K562 (cell line): ENCODE data around the gene TIAM1. TPM values are rescaled to one million over a fixed set of nuclear protein-coding genes. Genes with fewer than 3 reads are reported as not detected.

Experiments used
- ATAC-seq: fragments of 200-7000 bp; cut with Tn5 transposase; 3 replicates; pipeline ENCODE4 v1.9.1; 2020; ENCODE audit warnings: moderate library complexity
- BruUV-seq: library from RNA; stranded (reverse); fragments of 400-500 nt; replicated peaks from 2 replicates; lab custom pipeline; 2021; lab: Mats Ljungman, UMichigan
- CTCF ChIA-PET: fragments of 300-600 bp; formaldehyde crosslinking; extraction: SDS; loops from one replicate; lab custom pipeline; 2021; ENCODE audit warnings: low intra/inter-chr PET ratio; lab: Yijun Ruan, JAX
- POLR2A ChIA-PET: fragments of 300-600, 350-650 bp; sonication (Branson Sonifier 250); formaldehyde crosslinking; extraction: SDS; loops from one replicate; lab custom pipeline; 2021; ENCODE audit warnings: antibody characterized with exemption, inconsistent platforms; lab: Yijun Ruan, JAX
- DNase-seq, 4 experiments: peaks; one replicate each; pipeline versions ENCODE4 v3.0.0 to v3.0.0-alpha.2; 2011 to 2018; ENCODE audit warnings: low spot score in 3 of 4, mixed read lengths in 3 of 4; ENCODE audit errors: extremely low read depth in 1 of 4
- FAIRE-seq: peaks from 2 replicates; lab custom pipeline; 2011; peaks lifted over from hg19 to GRCh38; lab: Jason Lieb, UNC
- H2AFZ ChIP-seq: 2 replicates; pipeline ENCODE4 v1.6.0; 2011; ENCODE audit warnings: low read depth, low read length, control low read depth, inconsistent platforms
- H3K27ac ChIP-seq: fragments of 200-600 bp; 3 replicates; pipeline ENCODE4 v1.8.0; 2011; ENCODE audit warnings: low read depth, mild to moderate bottlenecking, control low read depth, inconsistent platforms, low read length, moderate library complexity, mixed read lengths; ENCODE audit errors: extremely low read depth
- H3K27me3 ChIP-seq, 2 experiments: fragments of 300-600 bp in 1 of 2; 2 replicates in 1 of 2; 3 replicates in 1 of 2; pipeline versions ENCODE4 v1.6.0 to v1.8.0; 2011; ENCODE audit warnings: inconsistent platforms in 2 of 2, low read length in 2 of 2, mild to moderate bottlenecking in 1 of 2, mixed read lengths in 1 of 2, moderate library complexity in 1 of 2; ENCODE audit not compliant: control insufficient read depth in 2 of 2, insufficient read depth in 2 of 2
- H3K36me3 ChIP-seq: fragments of 300-600 bp; 3 replicates; pipeline ENCODE4 v1.8.0; 2011; ENCODE audit warnings: mild to moderate bottlenecking, low read length, inconsistent platforms; ENCODE audit not compliant: control insufficient read depth, insufficient read depth
- H3K4me1 ChIP-seq, 2 experiments: fragments of 200-600 bp in 1 of 2; replicated peaks in 1 of 2; 2 replicates in 1 of 2; 3 replicates in 1 of 2; pipeline versions ENCODE4 v1.5.1 to v1.8.0; 2011; ENCODE audit warnings: inconsistent platforms in 2 of 2, low read length in 2 of 2, mild to moderate bottlenecking in 1 of 2, mixed read lengths in 1 of 2, moderate library complexity in 1 of 2; ENCODE audit not compliant: control insufficient read depth in 2 of 2, insufficient read depth in 2 of 2
- H3K4me2 ChIP-seq: 2 replicates; pipeline ENCODE4 v1.6.1; 2011; ENCODE audit warnings: low read length, control low read depth, inconsistent platforms, mixed read lengths; ENCODE audit not compliant: insufficient read depth
- H3K4me3 ChIP-seq: fragments of 200-600 bp; sonication (generic), shearing (Covaris generic); 2 replicates; pipeline ENCODE4 v1.5.1; 2016; ENCODE audit warnings: control low read depth, inconsistent platforms
- H3K79me2 ChIP-seq: fragments of 200-600 bp; 3 replicates; pipeline ENCODE4 v1.8.0; 2011; ENCODE audit warnings: low read length, inconsistent platforms; ENCODE audit not compliant: control insufficient read depth, insufficient read depth
- H3K9ac ChIP-seq, 2 experiments: 2 replicates each; pipeline versions ENCODE4 v1.6.0 to v1.6.1; 2011; ENCODE audit warnings: low read depth in 2 of 2, low read length in 2 of 2, control low read depth in 1 of 2, inconsistent platforms in 1 of 2, mild to moderate bottlenecking in 1 of 2, mixed read lengths in 1 of 2; ENCODE audit not compliant: insufficient read depth in 1 of 2
- H3K9me1 ChIP-seq: one replicate; pipeline ENCODE4 v1.6.0; 2011; ENCODE audit warnings: inconsistent platforms, mild to moderate bottlenecking, low read length, moderate library complexity; ENCODE audit not compliant: control insufficient read depth, insufficient read depth
- H3K9me3 ChIP-seq: replicated peaks from 2 replicates; pipeline ENCODE4 v1.5.1; 2011; ENCODE audit warnings: low read depth, low read length, inconsistent platforms; ENCODE audit not compliant: control insufficient read depth, insufficient read depth
- H4K20me1 ChIP-seq: replicated peaks from 2 replicates; pipeline ENCODE4 v1.6.1; 2011; ENCODE audit warnings: low read length, inconsistent platforms, mixed read lengths; ENCODE audit not compliant: control insufficient read depth, insufficient read depth
- CBFB ChIP-seq: sonication (generic); formaldehyde crosslinking; IDR thresholded peaks from 2 replicates; pipeline ENCODE4 v1.4.0; 2020; ENCODE audit warnings: mild to moderate bottlenecking, missing genetic modification reagents
- E2F6 ChIP-seq, 2 experiments: IDR thresholded peaks; 2 replicates each; pipeline ENCODE4 v1.6.1; 2011; ENCODE audit warnings: borderline replicate concordance in 1 of 2, control low read depth in 1 of 2, low read depth in 1 of 2, low read length in 1 of 2, mild to moderate bottlenecking in 1 of 2, mixed read lengths in 1 of 2, moderate library complexity in 1 of 2; ENCODE audit not compliant: insufficient read depth in 1 of 2, insufficient read length in 1 of 2, poor library complexity in 1 of 2, severe bottlenecking in 1 of 2; ENCODE audit errors: extremely low read depth in 1 of 2
- HES1 ChIP-seq: fragments of 450-650 bp; IDR thresholded peaks from 2 replicates; pipeline ENCODE4 v1.6.1; 2016; ENCODE audit warnings: low read depth, mild to moderate bottlenecking, moderate library complexity
- HNRNPL ChIP-seq: fragments of 200-400 bp; formaldehyde crosslinking; IDR thresholded peaks from 2 replicates; pipeline ENCODE4 v1.6.1; 2017; ENCODE audit warnings: low read depth, mild to moderate bottlenecking, low read length
- IRF2 ChIP-seq: sonication (generic); formaldehyde crosslinking; IDR thresholded peaks from 2 replicates; pipeline ENCODE4 v1.8.1; 2022; ENCODE audit warnings: mild to moderate bottlenecking, missing genetic modification reagents
- KDM1A ChIP-seq, 2 experiments: fragments of 450-650 bp; IDR thresholded peaks; 2 replicates each; pipeline ENCODE4 v1.6.1; 2016; ENCODE audit warnings: mild to moderate bottlenecking in 2 of 2
- MTA1 ChIP-seq: fragments of 450-650 bp; IDR thresholded peaks from 2 replicates; pipeline ENCODE4 v1.6.1; 2017; ENCODE audit warnings: borderline replicate concordance
- POLR2B ChIP-seq: fragments of 450-650 bp; IDR thresholded peaks from 2 replicates; pipeline ENCODE4 v1.6.1; 2018; ENCODE audit warnings: low read depth; ENCODE audit not compliant: partially characterized antibody
- ZKSCAN8 ChIP-seq: fragments of 200-800 bp; sonication (Bioruptor generic); IDR thresholded peaks from 2 replicates; pipeline ENCODE4 v1.6.1; 2016; ENCODE audit warnings: missing genetic modification characterization, missing compliant biosample characterization
- WGBS: fragments of 100-300 bp; shearing (Covaris generic); methylation state at CpG from one replicate; pipeline ENCODE4 v1.1.6; 2016; ENCODE audit warnings: low coverage, mixed read lengths; ENCODE audit not compliant: insufficient coverage; ENCODE audit errors: missing lambda C conversion rate; 5-methylcytosine and 5-hydroxymethylcytosine counted together
- in situ Hi-C: fragments of 300-500 bp; cut with MboI; formaldehyde crosslinking; loops from 4 replicates; pipeline ENCODE4 v1.15.0; 2018; ENCODE audit warnings: inconsistent platforms, mixed read lengths
- intact Hi-C: fragments of 100-400 bp; cut with micrococcal nuclease; formaldehyde crosslinking; loops from 2 replicates; pipeline ENCODE4 v1.14.2; 2022
- polyA plus RNA-seq, 8 experiments: library from polyadenylated mRNA; depleted of rRNA in 4 of 8; stranded (reverse) in 5 of 8; unstranded in 3 of 8; fragments of >200 nt; fragmentation: Nextera tagmentation in 2 of 8; fragmentation: Illumina TruSeq in 1 of 8; extraction: Ambion mirVana in 2 of 8; extraction: Trizol in 1 of 8; gene quantifications; 2 replicates each; pipeline versions ENCODE4 v1.2.1 to v1.2.3, GENCODE V29; 2011 to 2014; ENCODE audit warnings: inconsistent platforms in 1 of 8, missing spikeins in 1 of 8
- total RNA-seq, 7 experiments: library from RNA; depleted of rRNA in 6 of 7; stranded (reverse); fragments of >200 nt in 6 of 7; fragmentation: Illumina TruSeq in 2 of 7; extraction: Trizol in 2 of 7; gene quantifications; 2 replicates each; pipeline versions ENCODE4 v1.2.1 to v1.2.3, GENCODE V29; 2011 to 2021; ENCODE audit warnings: low replicate concordance in 1 of 7
- TF ChIP-seq, protein P1 (sequence below): fragments of 250-450 bp; sonication (Bioruptor Pico); IDR thresholded peaks from 2 replicates; pipeline ENCODE4 v1.5.0; 2020; ENCODE audit warnings: mild to moderate bottlenecking
- TF ChIP-seq, protein P2 (sequence below): fragments of 250-450 bp; sonication (Bioruptor Pico); IDR thresholded peaks from 2 replicates; pipeline ENCODE4 v1.8.0; 2022; ENCODE audit warnings: inconsistent platforms
- TF ChIP-seq, protein P3 (sequence below): fragments of 450-650 bp; IDR thresholded peaks from 2 replicates; pipeline ENCODE4 v1.7.0; 2016; ENCODE audit warnings: borderline replicate concordance

TIAM1 gene
- total and polyA plus RNA-seq, 9 of the 15 experiments (the other 6 are each of a cell fraction or from before 2014, with no cell fraction given), result 0.11 TPM; not detected in 8

DNA sequence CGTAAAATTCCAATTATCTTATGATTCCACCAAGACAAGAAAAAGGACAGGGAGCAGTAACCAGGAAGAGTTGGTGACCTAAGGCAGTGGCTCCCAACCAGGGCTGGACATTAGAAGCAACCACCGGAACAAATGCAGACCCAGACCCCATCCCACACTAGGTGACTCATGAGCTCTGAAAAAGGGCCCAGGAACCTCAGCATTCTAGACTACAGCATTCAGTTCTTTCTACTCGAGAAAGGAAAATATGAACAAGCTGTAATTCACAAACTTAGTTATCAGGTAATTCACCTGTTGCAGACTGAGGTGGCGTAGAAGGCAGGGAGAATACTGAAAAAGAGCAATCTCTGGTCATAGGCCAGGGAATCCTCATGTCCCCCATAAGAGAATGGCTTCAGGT, 167.3 kb downstream of the TIAM1 start (continued):
- TF ChIP-seq E2F6 (IDR thresholded peaks at IDR 0.05; ENCODE audit: borderline replicate concordance in 1 of 2, extremely low read depth in 1 of 2, insufficient read depth in 1 of 2, insufficient read length in 1 of 2, low read depth in 1 of 2, low read length in 1 of 2, poor library complexity in 1 of 2, severe bottlenecking in 1 of 2), result no peak
- TF ChIP-seq MTA1, result no peak
- TF ChIP-seq, protein P1, sequence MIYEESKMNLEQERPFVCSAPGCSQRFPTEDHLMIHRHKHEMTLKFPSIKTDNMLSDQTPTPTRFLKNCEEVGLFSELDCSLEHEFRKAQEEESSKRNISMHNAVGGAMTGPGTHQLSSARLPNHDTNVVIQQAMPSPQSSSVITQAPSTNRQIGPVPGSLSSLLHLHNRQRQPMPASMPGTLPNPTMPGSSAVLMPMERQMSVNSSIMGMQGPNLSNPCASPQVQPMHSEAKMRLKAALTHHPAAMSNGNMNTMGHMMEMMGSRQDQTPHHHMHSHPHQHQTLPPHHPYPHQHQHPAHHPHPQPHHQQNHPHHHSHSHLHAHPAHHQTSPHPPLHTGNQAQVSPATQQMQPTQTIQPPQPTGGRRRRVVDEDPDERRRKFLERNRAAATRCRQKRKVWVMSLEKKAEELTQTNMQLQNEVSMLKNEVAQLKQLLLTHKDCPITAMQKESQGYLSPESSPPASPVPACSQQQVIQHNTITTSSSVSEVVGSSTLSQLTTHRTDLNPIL, result no peak
- TF ChIP-seq HNRNPL, result no peak
- TF ChIP-seq POLR2B, result no peak
- TF ChIP-seq IRF2 (CRISPR knock-in tag), result no peak

DNA sequence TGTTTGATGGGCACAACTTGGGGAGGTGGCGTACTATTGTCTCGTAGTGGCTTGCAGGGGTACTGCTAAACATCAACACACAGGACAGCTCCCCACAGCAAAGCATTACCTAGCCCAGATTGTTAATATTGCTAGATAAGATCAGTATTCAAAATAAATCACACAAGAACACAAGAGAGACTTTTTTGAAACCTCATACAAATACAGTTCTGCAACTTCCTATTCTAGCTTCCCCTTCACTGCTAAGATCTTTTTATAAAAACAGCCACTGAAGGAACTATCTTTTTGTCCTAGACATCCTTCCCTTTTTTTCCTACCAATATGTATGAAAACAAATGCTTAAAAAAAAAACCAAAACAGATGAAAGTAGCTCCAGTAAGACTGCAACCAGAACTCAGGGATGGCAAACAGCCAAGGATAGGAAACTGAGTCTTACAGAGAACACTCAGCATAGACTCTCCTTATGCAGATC, 167.9 kb downstream of the TIAM1 start:
- no peaks in the 10 kb centered on the region for H4K20me1 ChIP-seq
- CTCF ChIA-PET, result no interaction called here
- peaks cover 2 to 15% of the 10 kb centered on the region in 2 experiments; a peak in 2 of 5 replicates for H3K27me3 ChIP-seq
- no peak for ATAC-seq
- no peak for FAIRE-seq
- H3K27ac ChIP-seq, result no peak overlapping the region
- intact Hi-C loops, result no loop called here
- H3K9ac ChIP-seq, result no peak overlapping the region
- no peak overlapping the region for H3K4me3 ChIP-seq
- 0% methylated on average over 2 of the region's 2 CpGs for WGBS
- no peak overlapping the region for H3K4me2 ChIP-seq
- in situ Hi-C loops, result no loop called here
- DNase-seq, result no peak
- BruUV-seq, result no TSS peak
- H3K79me2 ChIP-seq, result no peaks in the 10 kb centered on the region
- H3K9me3 ChIP-seq, result no peaks in the 10 kb centered on the region
- POLR2A ChIA-PET, result no interaction called here
- no peaks in the 10 kb centered on the region for H3K9me1 ChIP-seq
- H3K36me3 ChIP-seq, result no peaks in the 10 kb centered on the region
- no peak overlapping the region for H2AFZ ChIP-seq
- no peaks in the 10 kb centered on the region for H3K4me1 ChIP-seq
- TF ChIP-seq, protein P2, sequence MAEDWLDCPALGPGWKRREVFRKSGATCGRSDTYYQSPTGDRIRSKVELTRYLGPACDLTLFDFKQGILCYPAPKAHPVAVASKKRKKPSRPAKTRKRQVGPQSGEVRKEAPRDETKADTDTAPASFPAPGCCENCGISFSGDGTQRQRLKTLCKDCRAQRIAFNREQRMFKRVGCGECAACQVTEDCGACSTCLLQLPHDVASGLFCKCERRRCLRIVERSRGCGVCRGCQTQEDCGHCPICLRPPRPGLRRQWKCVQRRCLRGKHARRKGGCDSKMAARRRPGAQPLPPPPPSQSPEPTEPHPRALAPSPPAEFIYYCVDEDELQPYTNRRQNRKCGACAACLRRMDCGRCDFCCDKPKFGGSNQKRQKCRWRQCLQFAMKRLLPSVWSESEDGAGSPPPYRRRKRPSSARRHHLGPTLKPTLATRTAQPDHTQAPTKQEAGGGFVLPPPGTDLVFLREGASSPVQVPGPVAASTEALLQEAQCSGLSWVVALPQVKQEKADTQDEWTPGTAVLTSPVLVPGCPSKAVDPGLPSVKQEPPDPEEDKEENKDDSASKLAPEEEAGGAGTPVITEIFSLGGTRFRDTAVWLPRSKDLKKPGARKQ (CRISPR knock-in tag), result no peak
- no peak for TF ChIP-seq KDM1A (IDR thresholded peaks at IDR 0.05)
- TF ChIP-seq CBFB (CRISPR knock-in tag), result no peak
- no peak for TF ChIP-seq ZKSCAN8 (CRISPR knock-in tag)
- no peak for TF ChIP-seq HES1
- TF ChIP-seq, protein P3, sequence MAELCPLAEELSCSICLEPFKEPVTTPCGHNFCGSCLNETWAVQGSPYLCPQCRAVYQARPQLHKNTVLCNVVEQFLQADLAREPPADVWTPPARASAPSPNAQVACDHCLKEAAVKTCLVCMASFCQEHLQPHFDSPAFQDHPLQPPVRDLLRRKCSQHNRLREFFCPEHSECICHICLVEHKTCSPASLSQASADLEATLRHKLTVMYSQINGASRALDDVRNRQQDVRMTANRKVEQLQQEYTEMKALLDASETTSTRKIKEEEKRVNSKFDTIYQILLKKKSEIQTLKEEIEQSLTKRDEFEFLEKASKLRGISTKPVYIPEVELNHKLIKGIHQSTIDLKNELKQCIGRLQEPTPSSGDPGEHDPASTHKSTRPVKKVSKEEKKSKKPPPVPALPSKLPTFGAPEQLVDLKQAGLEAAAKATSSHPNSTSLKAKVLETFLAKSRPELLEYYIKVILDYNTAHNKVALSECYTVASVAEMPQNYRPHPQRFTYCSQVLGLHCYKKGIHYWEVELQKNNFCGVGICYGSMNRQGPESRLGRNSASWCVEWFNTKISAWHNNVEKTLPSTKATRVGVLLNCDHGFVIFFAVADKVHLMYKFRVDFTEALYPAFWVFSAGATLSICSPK, result no peak
- TF ChIP-seq, protein P1, result no peak
